D721Med (cell line): Measurements from ENCODE around the gene PRDM15.

Experiments
- DNase-seq: peaks from one replicate; pipeline ENCODE4 v3.0.0; 2011; ENCODE audit warnings: low spot score; ENCODE audit not compliant: insufficient read length
- FAIRE-seq: peaks from 2 replicates; lab custom pipeline; 2011; peaks lifted over from hg19 to GRCh38; lab: Jason Lieb, UNC
- TF ChIP-seq, protein P1 (sequence below): IDR thresholded peaks from 2 replicates; pipeline ENCODE4 v1.5.1; 2012; ENCODE audit warnings: mild to moderate bottlenecking, control low read depth; ENCODE audit not compliant: insufficient read depth; ENCODE audit errors: missing control alignments

The PRDM15 gene

DNA sequence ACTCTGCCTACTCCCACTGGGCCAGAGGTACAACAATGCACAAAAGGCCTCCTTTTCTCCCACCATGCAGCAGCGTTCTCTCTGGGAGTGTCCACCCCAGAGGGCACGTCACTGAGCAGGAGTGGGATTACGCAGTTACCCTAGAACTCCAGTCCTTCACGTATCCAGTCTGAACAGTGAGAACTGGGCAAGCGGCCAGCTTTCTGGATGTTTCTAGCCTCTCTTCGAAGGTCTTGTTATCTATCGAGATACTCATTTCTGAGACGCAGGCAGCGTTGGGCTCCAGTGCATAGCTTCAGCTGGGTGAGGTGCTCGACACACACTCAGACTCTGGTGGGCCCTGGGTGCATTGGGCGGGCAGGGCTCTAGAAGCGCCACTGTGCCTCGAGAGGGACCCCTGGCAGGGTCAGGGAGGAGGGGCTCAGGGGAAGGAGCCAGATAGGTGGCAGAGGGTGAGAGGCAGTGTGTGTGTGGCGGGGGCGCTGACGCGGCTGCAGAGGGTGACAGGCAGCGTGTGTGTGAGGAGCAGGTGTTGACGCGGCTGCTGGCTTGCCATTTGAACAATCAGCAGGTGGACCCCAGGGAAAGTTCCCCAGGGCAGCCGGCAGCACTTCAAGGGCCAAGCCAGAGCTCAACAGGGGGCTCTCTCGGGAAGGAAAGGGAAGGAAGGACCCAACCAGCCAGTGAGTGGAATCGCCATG is 27.9 kb downstream of the PRDM15 start:
- FAIRE-seq (no peak), DNase-seq (no peak)
- TF ChIP-seq, protein P1, sequence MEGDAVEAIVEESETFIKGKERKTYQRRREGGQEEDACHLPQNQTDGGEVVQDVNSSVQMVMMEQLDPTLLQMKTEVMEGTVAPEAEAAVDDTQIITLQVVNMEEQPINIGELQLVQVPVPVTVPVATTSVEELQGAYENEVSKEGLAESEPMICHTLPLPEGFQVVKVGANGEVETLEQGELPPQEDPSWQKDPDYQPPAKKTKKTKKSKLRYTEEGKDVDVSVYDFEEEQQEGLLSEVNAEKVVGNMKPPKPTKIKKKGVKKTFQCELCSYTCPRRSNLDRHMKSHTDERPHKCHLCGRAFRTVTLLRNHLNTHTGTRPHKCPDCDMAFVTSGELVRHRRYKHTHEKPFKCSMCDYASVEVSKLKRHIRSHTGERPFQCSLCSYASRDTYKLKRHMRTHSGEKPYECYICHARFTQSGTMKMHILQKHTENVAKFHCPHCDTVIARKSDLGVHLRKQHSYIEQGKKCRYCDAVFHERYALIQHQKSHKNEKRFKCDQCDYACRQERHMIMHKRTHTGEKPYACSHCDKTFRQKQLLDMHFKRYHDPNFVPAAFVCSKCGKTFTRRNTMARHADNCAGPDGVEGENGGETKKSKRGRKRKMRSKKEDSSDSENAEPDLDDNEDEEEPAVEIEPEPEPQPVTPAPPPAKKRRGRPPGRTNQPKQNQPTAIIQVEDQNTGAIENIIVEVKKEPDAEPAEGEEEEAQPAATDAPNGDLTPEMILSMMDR: no peak

- no peak for DNase-seq
- FAIRE-seq: no peak
- TF ChIP-seq, protein P1: no peak
Observed at GRCh38 chr21:41850085-41850484, 29.1 kb downstream of the PRDM15 start.

DNA sequence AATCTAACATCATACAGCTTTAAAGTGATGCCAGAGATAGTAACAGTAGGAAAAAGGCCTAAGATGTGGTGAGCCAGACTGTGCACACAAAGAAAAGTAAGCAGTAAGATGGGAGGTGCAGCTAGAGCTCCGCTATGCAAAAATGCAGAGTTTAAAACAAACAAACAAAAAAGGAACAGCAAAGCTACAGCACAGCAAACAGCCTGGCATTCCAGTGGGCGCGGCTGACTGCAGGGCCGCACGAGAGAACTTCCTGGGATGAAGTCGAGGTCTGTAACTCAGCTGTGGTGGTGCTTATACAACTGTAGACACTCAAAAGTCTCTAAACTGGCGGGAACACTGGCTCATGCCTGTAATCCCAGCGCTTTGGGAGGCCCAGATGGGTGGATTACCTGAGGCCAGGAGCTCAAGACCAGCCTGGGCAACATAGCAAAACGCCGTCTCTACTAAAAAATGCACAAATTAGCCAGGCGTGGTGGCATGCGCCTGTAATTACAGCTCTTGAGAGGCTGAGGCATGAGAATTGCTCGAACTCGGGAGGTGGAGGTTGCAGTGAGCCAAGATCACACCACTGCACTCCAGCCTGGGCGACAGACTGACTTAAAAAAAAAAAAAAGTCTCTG is 30.1 kb downstream of the PRDM15 start:
- DNase-seq (no peak), FAIRE-seq (no peak)
- TF ChIP-seq, protein P1: no peak

GRCh38 chr21:41848533-41848932 is 30.6 kb downstream of the PRDM15 start:
- TF ChIP-seq, protein P1: no peak
- FAIRE-seq (no peak), DNase-seq (no peak)

GRCh38 chr21:41847066-41847804 is 31.9 kb downstream of the PRDM15 start:
- no peak for DNase-seq
- TF ChIP-seq, protein P1: no peak
- no peak for FAIRE-seq

DNA sequence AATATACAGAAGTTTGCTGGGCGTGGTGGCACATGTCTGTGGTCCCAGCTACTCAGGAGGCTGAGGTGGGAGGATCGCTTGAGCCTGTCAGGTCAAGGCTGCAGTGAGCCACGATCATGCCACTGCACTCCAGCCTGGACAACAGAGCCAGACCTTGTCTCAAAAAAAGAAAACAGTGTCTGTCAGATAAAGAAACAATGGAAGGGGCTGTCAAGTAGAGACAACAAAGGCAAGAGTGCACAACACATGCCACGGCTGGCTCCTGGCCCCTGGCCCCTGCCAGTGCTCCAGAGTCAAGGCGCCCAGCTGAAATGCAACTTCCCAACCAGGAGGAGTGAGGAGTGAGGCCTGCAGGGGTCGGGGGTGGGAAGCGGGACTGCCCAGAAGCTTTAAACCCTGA is 32.6 kb downstream of the PRDM15 start:
- TF ChIP-seq, protein P1: no peak
- DNase-seq (no peak), FAIRE-seq (no peak)

- TF ChIP-seq, protein P1: no peak
- DNase-seq (no peak), FAIRE-seq (no peak)
Observed at GRCh38 chr21:41846033-41846317, 33.2 kb downstream of the PRDM15 start.
